ENCODE data around the gene TFF2.

TFF2 gene

DNA sequence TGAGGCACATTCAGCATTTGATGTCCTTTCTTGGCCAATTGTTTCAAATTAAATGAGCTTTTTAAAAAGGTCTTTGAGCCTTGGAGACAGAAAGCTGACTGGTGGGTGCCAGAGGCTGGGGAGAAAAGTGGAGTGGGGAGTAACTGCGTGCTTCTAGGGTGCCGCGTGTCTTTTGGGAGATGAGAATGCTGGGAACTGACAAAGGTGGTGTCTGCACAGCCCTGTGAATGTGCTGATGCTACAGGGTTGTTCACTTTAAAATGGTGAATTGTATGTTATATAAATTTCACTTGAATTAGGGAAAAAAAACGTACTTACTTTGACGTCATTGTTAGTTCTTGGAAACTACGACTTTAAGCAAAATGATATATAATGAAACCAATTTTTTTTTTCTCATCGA, 23.7 kb upstream of the TFF2 start:
- DNase-seq (ENCODE audit: low spot score): no peak
- Histone ChIP-seq H3K4me3 (no peak overlapping the region), H3K27ac (no peak overlapping the region)
- TF ChIP-seq, protein P1, sequence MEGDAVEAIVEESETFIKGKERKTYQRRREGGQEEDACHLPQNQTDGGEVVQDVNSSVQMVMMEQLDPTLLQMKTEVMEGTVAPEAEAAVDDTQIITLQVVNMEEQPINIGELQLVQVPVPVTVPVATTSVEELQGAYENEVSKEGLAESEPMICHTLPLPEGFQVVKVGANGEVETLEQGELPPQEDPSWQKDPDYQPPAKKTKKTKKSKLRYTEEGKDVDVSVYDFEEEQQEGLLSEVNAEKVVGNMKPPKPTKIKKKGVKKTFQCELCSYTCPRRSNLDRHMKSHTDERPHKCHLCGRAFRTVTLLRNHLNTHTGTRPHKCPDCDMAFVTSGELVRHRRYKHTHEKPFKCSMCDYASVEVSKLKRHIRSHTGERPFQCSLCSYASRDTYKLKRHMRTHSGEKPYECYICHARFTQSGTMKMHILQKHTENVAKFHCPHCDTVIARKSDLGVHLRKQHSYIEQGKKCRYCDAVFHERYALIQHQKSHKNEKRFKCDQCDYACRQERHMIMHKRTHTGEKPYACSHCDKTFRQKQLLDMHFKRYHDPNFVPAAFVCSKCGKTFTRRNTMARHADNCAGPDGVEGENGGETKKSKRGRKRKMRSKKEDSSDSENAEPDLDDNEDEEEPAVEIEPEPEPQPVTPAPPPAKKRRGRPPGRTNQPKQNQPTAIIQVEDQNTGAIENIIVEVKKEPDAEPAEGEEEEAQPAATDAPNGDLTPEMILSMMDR (IDR thresholded peaks at IDR 0.05): no peak

DNA sequence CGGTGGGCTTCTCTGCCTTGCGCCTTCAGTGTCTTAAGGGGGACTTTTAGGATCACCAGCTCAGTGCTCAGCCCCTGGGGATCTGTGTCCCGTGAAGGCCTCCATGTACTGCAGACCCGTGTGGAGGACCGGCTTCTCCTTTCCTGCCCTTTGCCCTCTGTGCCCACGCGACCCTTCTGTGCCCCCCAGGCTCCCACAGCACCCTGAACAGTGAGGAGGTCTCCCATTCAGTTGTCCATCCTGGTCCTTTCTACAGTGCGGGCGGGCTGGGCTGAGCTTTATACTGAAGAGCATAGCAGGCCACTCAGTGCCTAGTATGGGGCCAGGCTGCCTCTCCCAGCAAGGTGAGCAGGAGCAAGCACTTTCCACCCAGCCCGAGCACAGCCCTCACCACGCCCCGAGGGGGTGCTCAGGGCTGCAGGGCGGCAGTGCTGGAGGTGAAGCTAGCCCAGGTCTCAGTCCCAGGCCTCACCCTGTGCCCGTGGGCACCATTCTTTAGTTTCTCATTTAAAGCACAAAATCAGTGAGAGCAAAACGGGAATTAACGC, 23.2 kb upstream of the TFF2 start:
- H3K27ac ChIP-seq: no peak overlapping the region
- no peak overlapping the region for H3K4me3 ChIP-seq
- TF ChIP-seq, protein P1 (IDR thresholded peaks at IDR 0.05): no peak
- no peak for DNase-seq (ENCODE audit: low spot score)

- DNase-seq (ENCODE audit: low spot score): no peak
- H3K27ac ChIP-seq: no peak overlapping the region
- TF ChIP-seq, protein P1 (IDR thresholded peaks at IDR 0.05): no peak
- H3K4me3 ChIP-seq: no peak overlapping the region
These were observed 22.6 kb upstream of the TFF2 start for GRCh38 chr21:42373196-42373907.

DNA sequence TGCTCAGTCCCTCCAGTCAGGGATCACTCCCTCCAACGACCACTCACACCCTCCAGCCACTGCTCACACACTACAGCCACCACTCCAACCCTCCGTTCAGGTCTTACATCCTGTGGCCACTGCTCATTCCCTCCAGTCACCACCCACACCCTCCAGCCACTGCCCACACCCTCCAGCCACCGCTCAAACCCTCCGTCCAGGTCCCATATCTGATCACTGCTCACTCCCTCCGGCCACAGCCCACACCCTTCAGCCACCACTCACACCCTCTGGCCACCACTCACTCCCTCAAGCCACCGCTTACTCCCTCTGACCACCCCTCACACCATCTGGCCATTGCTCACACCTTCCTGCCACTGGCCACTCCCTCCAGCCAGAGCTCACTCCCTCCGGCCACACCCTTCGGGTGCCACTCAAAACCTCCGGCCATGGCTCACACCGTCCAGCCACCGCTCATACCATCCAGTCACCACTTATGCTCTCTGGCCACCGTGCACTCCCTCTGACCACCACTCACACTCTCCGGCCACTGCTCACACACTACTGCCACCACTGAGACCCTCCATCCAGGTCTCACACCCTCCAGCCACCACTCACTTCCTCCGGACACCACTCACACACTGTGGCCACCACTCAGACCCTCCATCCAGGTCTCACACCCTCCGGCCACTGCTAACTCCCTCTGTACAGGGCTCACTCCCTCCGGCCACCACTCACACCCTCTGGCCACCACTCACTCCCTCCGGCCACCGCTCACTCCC, 20.3 kb upstream of the TFF2 start:
- DNase-seq (ENCODE audit: low spot score): no peak
- H3K27ac ChIP-seq: no peak overlapping the region
- TF ChIP-seq, protein P1 (IDR thresholded peaks at IDR 0.05): no peak
- H3K4me3 ChIP-seq: no peak overlapping the region

DNA sequence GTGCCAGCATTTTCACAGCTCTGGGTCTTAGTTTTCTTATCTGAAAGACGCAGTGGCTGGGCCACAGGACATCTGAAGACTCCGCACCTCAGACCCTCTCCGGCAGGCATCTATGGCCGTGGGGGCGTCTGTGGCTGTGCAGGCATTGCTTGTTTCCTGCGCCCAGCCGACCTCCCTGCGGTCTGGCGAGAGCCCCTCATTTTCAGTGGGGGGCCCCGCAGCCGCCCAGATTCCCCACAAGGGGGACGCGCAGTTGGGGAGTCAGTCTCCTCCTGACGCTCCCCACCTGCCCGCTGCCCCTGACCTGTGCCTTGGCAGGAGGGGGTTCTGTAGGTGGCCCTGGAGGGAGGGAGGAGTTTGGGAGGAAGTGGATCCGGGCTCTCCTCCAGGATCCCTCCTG, 19.0 kb upstream of the TFF2 start:
- Histone ChIP-seq H3K4me3 (no peak overlapping the region), H3K27ac (no peak overlapping the region)
- TF ChIP-seq, protein P1 (IDR thresholded peaks at IDR 0.05): no peak
- no peak for DNase-seq (ENCODE audit: low spot score)

GRCh38 chr21:42367367-42368165, 16.8 kb upstream of the TFF2 start:
- no peak for DNase-seq (ENCODE audit: low spot score)
- TF ChIP-seq, protein P1 (IDR thresholded peaks at IDR 0.05): no peak
- H3K27ac ChIP-seq: no peak overlapping the region
- H3K4me3 ChIP-seq: no peak overlapping the region

All from coronary artery (tissue), 2 donors.